ENCODE data around the gene SLC22A8.

The SLC22A8 gene

DNA sequence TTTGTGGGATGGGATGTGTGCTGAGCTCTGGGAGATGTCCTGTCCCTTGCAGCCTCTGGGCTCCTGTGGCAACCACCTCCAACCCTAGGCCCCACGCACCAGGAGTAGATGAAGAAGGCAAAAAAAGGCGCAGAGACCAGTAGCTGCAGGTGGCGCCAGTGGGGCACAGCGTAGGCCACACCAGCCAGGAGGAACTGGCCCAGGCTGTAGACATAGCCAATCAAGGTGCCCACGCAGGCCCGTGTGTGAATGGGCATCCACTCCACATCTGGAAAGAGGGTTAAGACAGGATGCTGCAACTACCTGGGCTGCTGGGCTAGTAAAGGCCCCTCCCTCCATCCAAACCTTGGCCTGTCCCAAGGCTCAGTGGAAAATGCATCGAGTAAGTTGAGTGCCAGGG lies 33.9 kb downstream of the SLC22A8 start:
- DNase-seq (ENCODE audit: low spot score), result no peak
- POLR2A ChIA-PET (ENCODE audit: low non-redundant PET), result no interaction called here
- TF ChIP-seq, protein P1, sequence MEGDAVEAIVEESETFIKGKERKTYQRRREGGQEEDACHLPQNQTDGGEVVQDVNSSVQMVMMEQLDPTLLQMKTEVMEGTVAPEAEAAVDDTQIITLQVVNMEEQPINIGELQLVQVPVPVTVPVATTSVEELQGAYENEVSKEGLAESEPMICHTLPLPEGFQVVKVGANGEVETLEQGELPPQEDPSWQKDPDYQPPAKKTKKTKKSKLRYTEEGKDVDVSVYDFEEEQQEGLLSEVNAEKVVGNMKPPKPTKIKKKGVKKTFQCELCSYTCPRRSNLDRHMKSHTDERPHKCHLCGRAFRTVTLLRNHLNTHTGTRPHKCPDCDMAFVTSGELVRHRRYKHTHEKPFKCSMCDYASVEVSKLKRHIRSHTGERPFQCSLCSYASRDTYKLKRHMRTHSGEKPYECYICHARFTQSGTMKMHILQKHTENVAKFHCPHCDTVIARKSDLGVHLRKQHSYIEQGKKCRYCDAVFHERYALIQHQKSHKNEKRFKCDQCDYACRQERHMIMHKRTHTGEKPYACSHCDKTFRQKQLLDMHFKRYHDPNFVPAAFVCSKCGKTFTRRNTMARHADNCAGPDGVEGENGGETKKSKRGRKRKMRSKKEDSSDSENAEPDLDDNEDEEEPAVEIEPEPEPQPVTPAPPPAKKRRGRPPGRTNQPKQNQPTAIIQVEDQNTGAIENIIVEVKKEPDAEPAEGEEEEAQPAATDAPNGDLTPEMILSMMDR (conservative IDR thresholded peaks at IDR 0.05; ENCODE audit: low read depth), result no peak
- H3K27ac ChIP-seq, result no peak overlapping the region
- CTCF ChIA-PET, result interaction anchor here (0.6 kb wide), 1 partner anchor 391 kb away, joined by 4 read pairs; no protein-coding TSS in a partner anchor

DNA sequence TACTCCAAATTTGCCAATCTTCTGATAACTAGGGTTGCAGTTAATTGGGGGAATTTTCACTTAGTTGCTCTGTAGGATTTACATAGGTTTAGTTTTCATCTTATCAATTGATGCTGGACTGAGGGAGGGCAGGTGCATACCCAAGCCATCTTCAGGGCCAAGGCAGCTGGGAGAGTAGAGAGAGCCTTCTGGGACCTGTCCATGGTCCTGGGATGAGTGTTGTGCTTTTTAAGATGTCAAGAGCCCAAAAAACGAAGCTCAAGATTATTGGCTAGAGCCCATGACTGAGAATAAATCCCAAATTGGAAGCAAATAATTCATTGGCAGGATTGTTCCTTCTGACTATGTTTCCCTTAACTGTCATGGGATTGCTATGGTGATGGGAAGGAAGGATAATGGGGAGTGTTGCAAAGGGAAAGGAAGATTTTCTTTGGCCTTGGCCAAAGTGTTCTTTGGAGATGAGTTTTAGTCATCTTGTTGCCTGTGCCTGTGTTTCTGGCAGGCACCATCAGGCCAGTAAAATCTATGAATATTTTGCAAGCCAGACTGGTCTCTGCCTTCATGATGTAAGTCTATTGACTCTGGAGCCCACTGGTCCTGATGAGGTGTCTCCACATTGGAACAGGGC lies 35.4 kb downstream of the SLC22A8 start:
- ChIA-PET POLR2A (ENCODE audit: low non-redundant PET) (no interaction called here), CTCF (no interaction called here)
- no peak overlapping the region for H3K27ac ChIP-seq
- TF ChIP-seq, protein P1 (conservative IDR thresholded peaks at IDR 0.05; ENCODE audit: low read depth), result no peak
- DNase-seq (ENCODE audit: low spot score), result no peak

DNA sequence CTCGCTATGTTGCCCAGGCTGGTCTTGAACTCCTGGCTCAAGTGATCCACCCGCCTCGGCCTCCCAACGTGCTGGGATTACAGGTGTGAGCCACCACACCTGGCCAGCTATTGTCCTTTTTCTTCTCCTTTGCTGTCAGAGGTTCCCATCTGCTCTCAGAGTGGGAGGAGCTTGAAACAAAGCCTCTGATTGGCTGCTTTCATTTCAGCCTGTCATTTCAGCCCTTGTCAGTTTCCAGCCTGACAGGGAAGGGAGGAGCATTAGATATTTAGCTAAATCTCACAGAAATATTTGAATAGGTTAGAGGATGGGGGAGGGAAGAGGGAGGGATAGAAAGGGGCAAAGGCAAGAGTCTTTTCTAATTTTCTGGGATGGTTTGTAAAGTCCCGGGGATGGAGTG lies 39.5 kb downstream of the SLC22A8 start:
- POLR2A ChIA-PET (ENCODE audit: low non-redundant PET), result interaction anchor here (0.6 kb wide), 1 partner anchor 987 kb away, joined by 6 read pairs; no protein-coding TSS in a partner anchor
- H3K27ac ChIP-seq, result no peak overlapping the region
- no peak for DNase-seq (ENCODE audit: low spot score)
- CTCF ChIA-PET, result interaction anchor here (0.6 to 3.0 kb wide), 6 partner anchors 38 to 216 kb away, joined by 3 to 18 read pairs (median 3); no protein-coding TSS in a partner anchor
- TF ChIP-seq, protein P1 (conservative IDR thresholded peaks at IDR 0.05; ENCODE audit: low read depth), result no peak

GRCh38 chr11:62974848-62975522 lies 40.7 kb downstream of the SLC22A8 start:
- ChIA-PET POLR2A (ENCODE audit: low non-redundant PET) (no interaction called here), CTCF (interaction anchor here (0.5 to 3.0 kb wide), 9 partner anchors 13 to 253 kb away, joined by 3 to 18 read pairs (median 3); no protein-coding TSS in a partner anchor)
- no peak for DNase-seq (ENCODE audit: low spot score)
- TF ChIP-seq, protein P1 (conservative IDR thresholded peaks at IDR 0.05; ENCODE audit: low read depth), result peak; percentile 28; the same call in 1 of the 2 replicates
- H3K27ac ChIP-seq, result no peak overlapping the region

DNA sequence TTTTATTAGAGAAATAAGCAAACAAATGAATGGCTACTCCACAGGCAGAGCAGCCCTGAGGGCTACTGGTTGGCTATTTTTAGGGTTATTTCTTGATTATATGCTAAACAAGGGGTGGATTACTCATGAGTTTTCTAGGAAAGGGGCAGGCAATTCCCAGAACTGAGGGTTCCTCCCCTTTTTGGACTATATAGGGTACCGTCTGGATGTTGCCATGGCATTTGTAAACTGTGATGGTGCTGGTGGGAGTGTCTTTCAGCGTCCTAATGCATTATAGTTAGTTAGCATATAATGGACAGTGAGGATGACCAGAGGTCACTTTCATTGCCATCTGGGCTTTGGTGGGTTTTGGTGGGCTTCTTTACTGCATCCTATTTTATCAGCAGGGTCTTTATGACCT lies 50.1 kb downstream of the SLC22A8 start:
- ChIA-PET CTCF (interaction anchor here (0.6 kb wide), 2 partner anchors 16 to 39 kb away, joined by 3 to 4 read pairs; no protein-coding TSS in a partner anchor), POLR2A (ENCODE audit: low non-redundant PET) (no interaction called here)
- TF ChIP-seq, protein P1 (conservative IDR thresholded peaks at IDR 0.05; ENCODE audit: low read depth), result no peak
- DNase-seq (ENCODE audit: low spot score), result no peak
- H3K27ac ChIP-seq, result no peak overlapping the region

DNA sequence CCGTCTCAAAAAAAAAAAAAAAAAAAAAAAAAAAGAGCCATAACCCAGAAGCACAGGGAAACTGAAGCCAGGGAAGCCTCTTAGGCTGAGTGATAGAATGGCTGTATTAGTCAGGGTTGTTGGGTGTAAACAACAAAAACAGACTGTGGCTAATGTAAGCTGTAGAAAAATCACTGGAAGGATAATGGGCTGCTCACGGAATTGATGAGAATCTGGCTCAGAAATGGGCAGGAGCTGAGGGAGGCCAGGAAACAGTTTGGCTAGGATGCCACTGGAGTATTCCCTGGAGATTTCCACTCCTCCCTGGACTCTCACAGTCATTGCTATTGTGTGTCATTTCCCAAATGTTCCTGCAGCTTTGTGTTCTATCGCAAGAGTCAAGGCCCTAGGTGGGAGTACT lies 53.2 kb downstream of the SLC22A8 start:
- H3K27ac ChIP-seq, result no peak overlapping the region
- POLR2A ChIA-PET (ENCODE audit: low non-redundant PET), result no interaction called here
- DNase-seq (ENCODE audit: low spot score), result no peak
- CTCF ChIA-PET, result interaction anchor here (0.5 to 1.1 kb wide), 2 partner anchors 267 to 735 kb away, joined by 3 read pairs; no protein-coding TSS in a partner anchor
- TF ChIP-seq, protein P1 (conservative IDR thresholded peaks at IDR 0.05; ENCODE audit: low read depth), result no peak
